ENCODE measurements around the gene PSMB7. TPM values are rescaled to one million over a fixed set of nuclear protein-coding genes. Genes with fewer than 3 reads are reported as not detected.

The PSMB7 gene
- total and polyA plus RNA-seq, 2 of the 4 experiments (the other 2 are of a cell fraction), result 340 to 430 TPM

DNA sequence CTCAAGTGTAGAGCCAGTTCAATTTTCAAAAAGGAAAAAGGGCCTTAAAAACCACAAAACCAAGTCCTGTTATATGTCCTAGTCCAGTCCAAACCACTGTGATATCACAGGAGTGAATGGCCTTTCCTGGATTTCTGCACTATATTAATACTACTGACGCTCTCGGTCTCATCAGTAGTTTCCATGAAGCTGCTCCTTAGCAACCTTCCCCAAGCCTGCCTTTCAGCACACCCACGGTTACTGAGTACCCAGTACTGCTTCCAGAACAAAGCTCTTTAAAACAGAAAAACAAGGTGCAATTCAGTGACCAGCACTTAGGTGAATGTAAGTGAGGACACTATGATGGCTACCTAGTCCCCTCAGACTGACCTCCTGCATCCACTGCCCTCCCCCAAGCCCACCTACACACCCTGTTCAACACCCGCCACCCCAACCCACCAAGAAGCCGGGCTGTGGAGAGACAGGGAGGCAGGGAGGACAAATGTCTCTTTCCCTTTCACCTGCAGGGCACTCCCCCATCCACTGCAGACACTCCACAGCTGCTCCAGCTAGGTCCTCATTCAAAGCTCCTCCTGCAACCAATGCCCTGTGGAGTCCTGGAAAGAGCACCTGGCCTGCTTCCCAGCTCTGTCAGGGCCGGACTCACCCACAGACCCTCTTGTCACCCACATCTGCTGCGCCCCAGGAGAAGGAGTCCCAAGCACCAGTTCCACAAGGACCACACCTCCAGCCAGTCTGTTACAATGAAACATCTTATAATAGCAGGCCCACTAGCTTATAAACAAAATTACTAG, 25.9 kb downstream of the PSMB7 start:
- peak overlapping the region; percentile 28; the same call in 1 of the 2 replicates for H3K23ac ChIP-seq (ENCODE audit: low read depth, low read length)
- in situ Hi-C loops (cut with MboI; ENCODE audit: low sequenced_read_pairs) (no loop called here), dilution Hi-C loops (cut with HindIII; ENCODE audit: low sequenced_read_pairs, unreplicated experiment) (no loop called here), intact Hi-C loops (cut with micrococcal nuclease) (no loop called here)
- no peak overlapping the region for H4K5ac ChIP-seq (ENCODE audit: low read depth, low read length)
- no peaks in the 10 kb centered on the region for H3K9me3 ChIP-seq (ENCODE audit: control insufficient read depth, insufficient read depth, low read length)
- no peak overlapping the region for H2AK9ac ChIP-seq (replicated peaks; ENCODE audit: low read depth, low read length, poor library complexity)
- H3K27ac ChIP-seq (ENCODE audit: insufficient read depth, low read length), result no peak overlapping the region
- peaks cover 34% of the 10 kb centered on the region for H3K4me1 ChIP-seq (ENCODE audit: control insufficient read depth, insufficient read depth, low read length)
- H4K91ac ChIP-seq (ENCODE audit: insufficient read depth, low read depth, low read length), result no peak overlapping the region; the same call in 1 of the 2 replicates
- no peak overlapping the region for H2BK120ac ChIP-seq (ENCODE audit: low read depth, low read length)
- H4K20me1 ChIP-seq (ENCODE audit: insufficient read depth, low read length), result peaks cover 76% of the 10 kb centered on the region
- no TSS peak for BruUV-seq (replicated peaks)
- H3K18ac ChIP-seq (ENCODE audit: low read depth, low read length), result no peak overlapping the region
- H3K36me3 ChIP-seq (ENCODE audit: control insufficient read depth, insufficient read depth, low read length), result peaks cover 2% of the 10 kb centered on the region
- H3K79me1 ChIP-seq (ENCODE audit: low read depth in 1 of 2, low read length in 2 of 2), result peaks cover 29 to 81% of the 10 kb centered on the region in 2 experiments
- ATAC-seq (ENCODE audit: low read depth) (no peak), DNase-seq (no peak)
- H2AK5ac ChIP-seq (ENCODE audit: low read depth, low read length), result no peak overlapping the region
- WGBS, 2 experiments (ENCODE audit: extremely low coverage in 2 of 2, insufficient read length in 1 of 2), result no CpG with 5 or more reads among the region's 7 CpGs
- H3K9ac ChIP-seq (ENCODE audit: low read depth, low read length), result no peak overlapping the region
- H2BK20ac ChIP-seq (ENCODE audit: low read depth, low read length), result no peak overlapping the region
- POLR2A ChIA-PET (ENCODE audit: unreplicated experiment), result no interaction called here
- CTCF ChIA-PET, result interaction anchor here (0.5 to 0.7 kb wide), 2 partner anchors 11 to 389 kb away, joined by 3 to 5 read pairs; no protein-coding TSS in a partner anchor
- no peak overlapping the region for H3K14ac ChIP-seq (replicated peaks; ENCODE audit: low read depth, low read length)
- no peak overlapping the region for H3K4me3 ChIP-seq (ENCODE audit: insufficient read depth, low read depth, low read length)
- H3K56ac ChIP-seq (ENCODE audit: extremely low read depth, insufficient read depth, low read length), result no peak overlapping the region
- no peak overlapping the region for H2AFZ ChIP-seq (replicated peaks; ENCODE audit: low read length, poor library complexity)
- H3K27me3 ChIP-seq (ENCODE audit: control insufficient read depth, insufficient read depth, low read length), result no peaks in the 10 kb centered on the region
- no peak overlapping the region for H2BK15ac ChIP-seq (ENCODE audit: low read depth, low read length)
- no peak overlapping the region for H4K8ac ChIP-seq (ENCODE audit: low read depth in 2 of 2, low read length in 2 of 2)
- TF ChIP-seq RCOR1 (IDR thresholded peaks at IDR 0.05; ENCODE audit: insufficient replicate concordance, low read length), result no peak
- TF ChIP-seq POLR2A (IDR thresholded peaks at IDR 0.05; ENCODE audit: low read depth, low read length), result no peak
- no peak overlapping the region for H3K4ac ChIP-seq (ENCODE audit: low read depth, low read length)
- H3K4me2 ChIP-seq (ENCODE audit: low read depth, low read length), result no peak overlapping the region
- peaks cover 24% of the 10 kb centered on the region for H3K9me1 ChIP-seq (ENCODE audit: insufficient read depth, low read length)
- no peak overlapping the region for H2BK5ac ChIP-seq (ENCODE audit: low read depth, low read length, poor library complexity, severe bottlenecking)
